GM19238 (cell line): ENCODE measurements around the gene ASAP2.

Experiments used
- DNase-seq: peaks from one replicate; pipeline ENCODE4 v3.0.0; 2011; ENCODE audit warnings: low spot score; ENCODE audit not compliant: insufficient read length

The ASAP2 gene

DNA sequence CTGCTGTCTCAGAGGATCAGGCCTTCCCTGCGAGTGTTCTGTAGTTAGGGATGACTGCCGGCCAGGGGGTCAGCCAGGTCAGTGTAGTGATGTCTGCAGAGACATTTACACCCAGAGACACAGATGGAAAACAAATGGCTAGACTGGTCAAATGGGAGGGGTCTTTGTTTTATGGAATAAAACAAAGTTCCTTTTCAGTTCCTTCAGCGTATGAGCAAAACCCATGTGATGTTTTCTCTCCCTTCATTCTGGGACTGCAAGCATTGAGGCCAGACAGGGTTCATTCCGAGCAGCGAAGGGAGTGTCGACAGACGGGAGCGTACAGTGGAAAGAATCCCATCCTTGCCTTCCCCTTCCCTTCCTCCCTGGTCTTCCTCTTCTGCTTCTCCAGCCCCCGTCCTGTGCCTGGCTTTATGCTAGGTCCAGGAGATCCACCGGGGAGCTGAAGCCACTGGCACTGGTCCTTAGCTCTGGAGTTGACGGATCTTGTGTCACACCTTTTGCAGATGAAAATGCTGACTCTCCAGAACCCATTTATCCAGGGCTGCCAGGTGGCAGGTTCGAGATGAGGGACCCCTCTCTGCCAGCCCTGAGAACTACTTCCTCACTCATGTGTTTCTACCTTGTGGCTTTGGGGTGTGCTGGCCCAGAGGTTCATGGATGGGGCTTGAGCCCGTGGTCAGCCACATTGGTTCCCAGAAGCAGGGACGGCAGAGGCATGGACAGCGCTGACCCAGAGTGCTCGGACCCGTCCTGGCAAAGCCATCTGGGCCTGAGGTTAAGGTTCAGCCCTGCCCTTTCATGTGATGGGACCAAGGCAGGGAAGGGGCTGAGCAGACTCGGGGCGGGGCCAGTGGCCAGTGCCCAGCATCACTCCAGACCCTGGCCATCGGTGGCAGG is 192.5 kb downstream of the ASAP2 start:
- no peak for DNase-seq

DNA sequence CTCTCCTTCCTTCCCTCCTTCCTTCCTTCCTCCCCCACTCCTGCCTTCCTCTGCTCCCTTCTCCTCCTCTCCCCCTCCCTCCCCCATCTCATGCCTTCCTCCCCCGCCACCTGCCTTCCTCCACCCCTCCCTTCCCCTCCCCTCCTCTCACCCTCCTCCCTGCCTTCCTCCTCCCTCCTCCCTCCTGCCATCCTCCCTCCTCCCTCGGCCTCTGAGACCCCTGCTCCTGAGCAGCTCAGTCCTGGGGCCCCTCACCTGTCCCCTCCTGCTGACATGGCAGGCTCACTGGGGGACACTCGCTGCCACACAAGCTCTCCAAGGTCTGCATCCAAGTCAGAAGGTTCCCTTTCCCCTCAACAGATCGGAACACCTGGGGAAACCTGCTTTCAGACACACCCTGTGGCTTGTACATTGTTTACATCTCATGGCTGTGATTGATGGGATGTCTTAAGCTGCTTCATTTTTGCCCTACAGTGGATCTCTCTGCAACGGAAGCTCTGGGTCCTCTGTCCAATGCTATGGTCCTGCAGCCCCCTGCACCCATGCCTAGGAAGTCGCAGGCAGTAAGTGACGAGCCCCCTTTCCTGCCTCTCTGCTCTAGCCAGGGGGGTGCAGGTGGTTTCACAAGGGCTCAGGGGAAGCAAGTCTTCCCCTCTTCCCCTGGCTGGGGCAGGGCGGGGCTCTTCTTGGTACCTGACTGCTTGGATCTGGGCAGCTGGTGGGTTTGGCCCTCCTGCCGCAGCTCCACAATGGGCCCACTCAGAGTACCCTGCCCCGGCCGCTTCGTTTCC is 193.9 kb downstream of the ASAP2 start:
- DNase-seq, result no peak

DNA sequence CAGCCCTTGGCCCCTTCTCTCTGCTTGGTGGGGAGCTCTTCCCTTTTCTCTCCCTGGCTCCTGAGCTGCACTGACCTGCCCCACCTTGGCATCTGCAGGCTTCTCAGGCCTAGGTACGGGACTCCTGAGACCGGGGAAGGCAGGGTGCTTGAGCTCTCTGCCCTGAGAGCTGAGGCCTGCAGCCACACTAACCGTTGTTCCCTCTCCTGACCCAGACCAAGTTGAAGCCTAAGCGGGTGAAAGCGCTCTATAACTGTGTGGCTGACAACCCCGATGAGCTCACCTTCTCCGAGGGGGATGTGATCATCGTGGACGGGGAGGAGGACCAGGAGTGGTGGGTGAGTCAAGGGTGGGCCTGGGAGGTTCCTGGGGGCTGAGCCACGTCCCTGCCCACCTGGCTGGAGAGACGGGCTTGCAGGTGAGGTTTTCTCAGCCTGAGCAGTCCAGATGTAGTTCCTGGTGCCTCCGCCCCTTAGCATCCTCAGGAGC is 194.5 kb downstream of the ASAP2 start:
- DNase-seq, result no peak

DNA sequence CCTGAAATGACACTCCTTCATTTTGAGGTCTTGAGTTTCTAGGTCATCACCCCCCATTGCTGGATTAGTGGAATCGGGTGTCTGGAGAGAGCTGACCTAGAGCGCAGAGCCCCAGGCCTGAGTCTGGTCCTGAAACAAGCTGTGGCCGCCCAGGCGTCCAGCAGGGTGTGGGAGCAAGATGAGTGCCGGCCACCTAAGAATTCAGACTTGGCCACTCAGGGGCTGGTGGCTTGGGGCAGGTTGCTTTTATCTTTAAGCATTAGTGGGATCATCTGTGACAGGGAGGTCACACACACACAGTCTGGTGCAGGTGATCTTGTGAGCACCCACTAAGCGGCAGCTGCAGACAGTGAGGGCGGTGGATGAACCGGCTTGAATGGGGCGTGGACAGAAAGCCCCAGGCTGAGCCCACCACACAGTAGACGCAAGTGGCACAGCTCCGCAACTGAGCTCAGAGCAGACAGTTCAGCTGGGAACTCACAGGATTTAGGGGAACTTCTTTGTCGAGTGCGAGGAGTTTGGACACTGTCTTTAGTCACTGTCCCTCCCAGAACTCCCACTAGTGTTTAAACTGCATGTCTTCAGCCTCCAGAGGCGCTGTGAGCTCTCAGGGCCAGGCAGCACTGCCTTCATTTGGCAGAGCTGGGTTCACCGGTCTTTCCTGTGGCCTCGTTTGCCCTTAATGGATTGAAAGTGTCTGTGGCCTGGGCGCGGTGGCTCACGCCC is 195.2 kb downstream of the ASAP2 start:
- DNase-seq, result no peak

DNA sequence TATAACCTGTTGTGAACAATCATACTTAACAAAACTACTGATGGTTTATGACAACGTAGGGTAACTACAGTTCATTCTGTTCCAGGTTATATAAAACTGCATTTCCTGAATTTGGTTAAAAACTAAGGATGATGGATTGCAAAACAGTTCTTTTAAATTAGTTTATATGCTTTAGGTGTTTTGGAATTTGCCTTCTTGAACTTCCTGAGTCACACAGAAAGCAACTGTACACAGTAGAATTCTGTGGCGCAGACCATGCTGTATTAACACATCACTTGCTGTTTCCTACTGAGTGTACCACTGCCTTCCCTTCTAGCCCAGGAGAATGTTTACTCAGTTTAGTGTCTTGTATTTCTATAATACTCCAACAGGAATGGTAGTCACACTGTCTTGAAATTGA is 197.3 kb downstream of the ASAP2 start:
- no peak for DNase-seq

DNA sequence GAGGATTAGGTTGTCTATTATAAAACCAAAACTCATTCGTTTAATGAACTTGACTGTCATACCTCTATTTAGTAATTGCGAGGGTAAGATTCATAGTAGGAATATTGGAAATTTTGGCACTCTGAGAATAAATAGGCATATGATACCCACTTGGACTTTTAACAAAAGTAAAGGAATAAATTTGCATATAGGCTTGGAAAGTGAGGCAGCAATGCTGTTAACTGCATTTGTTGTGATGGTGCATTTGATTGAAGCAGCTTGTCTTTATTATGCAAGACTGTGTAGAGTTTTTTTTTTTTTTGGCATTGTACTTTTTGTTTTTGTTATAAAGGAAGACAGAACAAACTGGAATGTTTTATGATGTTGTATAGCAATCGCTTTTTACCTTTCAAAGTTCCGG is 197.8 kb downstream of the ASAP2 start:
- DNase-seq, result no peak

DNA sequence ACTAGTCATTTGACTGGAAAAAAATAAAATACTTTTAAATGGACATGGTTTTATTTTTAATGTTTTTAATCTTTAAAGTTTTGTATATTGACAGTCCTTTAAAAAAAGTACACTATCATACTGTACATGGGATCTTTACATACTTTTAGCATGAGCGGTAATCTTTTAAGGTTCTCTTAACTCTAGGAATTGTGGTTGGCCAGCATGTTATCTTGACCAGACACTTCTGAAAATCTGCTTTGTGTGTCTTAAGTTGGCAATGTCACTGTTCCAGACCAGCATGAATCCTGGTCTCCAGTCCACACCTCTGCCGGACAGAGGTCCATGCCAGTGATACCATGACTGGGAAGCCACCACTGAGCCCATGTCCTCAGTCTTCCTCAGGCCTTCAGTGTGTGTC is 199.0 kb downstream of the ASAP2 start:
- no peak for DNase-seq

DNA sequence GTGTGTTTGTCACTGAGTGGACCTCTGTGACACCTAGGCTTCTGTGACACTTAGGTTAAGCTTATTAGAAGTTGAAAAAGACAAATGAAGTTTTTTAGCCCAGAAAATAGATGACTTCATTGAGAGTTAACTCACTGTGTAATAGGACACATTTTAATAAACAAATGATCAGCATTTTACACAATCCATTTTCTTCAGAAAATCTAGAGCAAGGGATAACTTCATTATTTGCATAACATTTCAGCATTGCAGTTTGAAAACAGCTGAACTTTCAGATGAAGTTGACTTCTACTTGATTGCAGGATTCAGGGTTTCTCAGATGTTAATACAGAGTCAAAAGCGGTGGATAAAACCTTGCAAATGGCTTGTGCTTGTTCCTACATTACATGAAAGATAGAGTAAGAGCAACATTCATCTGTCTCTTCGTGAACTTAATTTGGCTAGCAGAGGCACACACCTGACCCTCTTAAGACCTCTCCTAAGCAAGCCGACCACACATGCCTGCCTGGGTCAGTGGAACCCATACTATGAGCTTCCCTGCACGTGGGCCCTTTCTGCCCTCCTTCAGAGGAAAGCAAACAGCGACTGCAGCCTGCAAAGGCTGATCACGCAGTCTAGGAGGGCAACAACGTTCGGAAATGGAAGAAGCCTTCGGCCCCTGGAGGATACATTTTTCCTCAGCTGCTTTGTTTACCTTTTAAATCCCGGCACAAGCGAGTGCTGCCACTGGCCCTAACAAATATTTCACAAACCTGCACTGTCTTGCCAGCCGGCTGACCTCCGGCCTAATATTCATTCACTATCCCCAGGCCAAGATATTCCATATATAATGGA is 200.1 kb downstream of the ASAP2 start:
- no peak for DNase-seq

DNA sequence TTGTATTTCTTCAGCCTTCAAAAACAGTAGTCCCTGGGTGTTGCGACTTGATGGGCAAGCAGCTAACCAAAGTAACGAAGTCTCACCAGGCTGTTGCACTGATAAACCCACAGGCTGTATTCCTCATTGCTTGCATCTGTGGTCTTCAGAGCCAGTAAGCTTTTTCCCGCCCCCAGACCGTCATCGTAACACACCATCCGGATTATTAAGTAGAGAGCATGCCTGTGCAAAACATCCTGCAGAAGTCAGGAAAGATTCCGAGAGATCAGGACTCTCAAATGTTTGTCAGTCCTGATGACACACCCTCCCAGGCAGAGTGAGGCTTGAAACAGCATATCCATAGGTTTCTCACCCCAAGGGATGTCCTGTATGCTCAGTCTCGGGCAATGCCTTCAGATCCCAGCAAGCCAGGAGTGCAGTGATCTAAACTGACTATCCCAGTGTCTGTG is 200.8 kb downstream of the ASAP2 start:
- no peak for DNase-seq

DNA sequence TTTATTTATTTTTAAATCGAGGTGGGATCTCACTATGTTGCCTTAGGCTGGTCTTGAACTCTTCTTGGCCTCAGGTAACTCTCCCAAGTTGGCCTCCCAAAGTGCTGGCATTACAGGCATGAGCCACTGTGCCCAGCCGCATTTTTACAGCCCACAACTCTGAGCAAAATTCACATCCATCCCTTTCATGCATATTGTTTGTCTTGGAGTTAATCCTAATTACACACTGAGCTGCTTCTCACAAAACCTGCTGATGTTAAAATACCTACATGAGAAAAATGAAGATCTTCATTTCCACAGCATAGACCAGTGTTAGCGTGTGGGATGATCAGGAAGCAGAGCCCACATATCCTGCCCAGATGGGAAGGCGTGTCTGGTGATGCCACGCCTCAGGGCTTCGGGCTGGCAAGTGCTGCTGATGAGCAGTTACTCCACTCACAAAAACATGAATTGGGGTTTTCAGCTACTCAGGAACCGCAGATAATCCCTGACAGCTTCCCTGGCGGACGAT is 202.1 kb downstream of the ASAP2 start:
- no peak for DNase-seq

DNA sequence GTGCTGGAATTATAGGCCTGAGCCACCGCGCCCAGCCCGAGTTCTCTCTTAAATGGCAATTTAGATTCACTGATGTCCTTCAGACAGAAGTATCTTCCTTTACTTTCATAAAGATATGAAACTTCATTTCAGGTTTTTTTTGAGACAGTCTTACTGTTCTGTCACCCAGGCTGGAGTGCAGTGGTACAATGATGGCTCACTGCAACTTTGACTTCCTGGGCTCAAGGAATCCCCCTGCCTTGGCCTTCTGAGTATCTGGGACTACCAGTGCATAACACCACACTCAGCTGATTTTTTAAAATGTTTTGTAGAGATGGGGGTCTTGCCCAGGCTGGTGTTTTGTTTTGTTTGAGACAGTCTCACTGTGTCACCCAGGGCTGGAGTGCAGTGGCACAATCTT is 203.5 kb downstream of the ASAP2 start:
- DNase-seq, result no peak

DNA sequence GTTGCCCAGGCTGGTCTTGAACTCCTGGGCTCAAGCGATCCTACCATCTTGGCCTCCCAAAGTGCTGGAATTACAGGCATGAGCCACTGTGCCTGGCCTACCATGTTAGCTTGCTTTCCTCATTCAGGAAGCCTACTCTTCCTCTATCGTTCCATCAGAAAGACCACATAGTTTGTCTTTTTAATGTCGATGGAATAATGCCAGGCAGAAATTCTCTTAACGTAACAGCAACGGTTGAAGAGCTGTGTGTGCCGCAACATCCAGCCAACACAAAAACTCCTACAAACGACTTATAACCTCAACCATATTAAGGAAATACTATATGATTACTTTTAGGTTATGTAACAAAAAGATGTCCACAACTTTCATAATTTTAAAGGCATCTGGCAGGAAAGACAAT is 206.2 kb downstream of the ASAP2 start:
- no peak for DNase-seq

DNA sequence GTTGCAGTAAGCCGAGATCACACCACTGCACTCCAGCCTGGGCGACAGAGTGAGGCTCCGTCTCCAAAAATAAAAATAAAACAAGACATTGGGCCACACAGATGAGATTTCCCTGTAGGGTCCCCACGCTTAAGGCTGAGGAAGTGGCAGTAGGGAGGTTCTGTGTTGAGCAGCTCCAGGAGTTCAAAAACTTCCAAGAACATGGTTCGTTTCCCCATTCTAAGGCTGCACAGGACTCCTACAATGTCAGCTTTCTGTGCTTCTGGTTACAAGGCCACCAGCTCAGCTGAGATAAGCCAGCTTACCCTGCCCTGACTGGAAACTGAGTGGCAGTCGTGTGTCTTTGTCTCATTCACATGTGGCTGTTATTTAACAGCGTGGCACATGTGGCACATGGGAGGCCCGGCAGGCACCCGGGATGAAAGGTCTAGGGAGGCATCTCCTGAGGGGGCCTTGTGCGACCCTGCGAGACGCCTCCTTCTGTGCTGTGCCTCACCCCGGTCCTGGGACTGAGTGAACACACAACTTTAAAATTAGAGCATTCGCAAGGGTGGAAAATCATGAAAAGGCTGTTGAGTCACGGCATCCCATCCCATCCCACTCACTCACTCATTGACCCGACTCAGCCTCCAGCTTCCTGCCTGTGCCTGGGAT is 209.0 kb downstream of the ASAP2 start:
- no peak for DNase-seq

DNA sequence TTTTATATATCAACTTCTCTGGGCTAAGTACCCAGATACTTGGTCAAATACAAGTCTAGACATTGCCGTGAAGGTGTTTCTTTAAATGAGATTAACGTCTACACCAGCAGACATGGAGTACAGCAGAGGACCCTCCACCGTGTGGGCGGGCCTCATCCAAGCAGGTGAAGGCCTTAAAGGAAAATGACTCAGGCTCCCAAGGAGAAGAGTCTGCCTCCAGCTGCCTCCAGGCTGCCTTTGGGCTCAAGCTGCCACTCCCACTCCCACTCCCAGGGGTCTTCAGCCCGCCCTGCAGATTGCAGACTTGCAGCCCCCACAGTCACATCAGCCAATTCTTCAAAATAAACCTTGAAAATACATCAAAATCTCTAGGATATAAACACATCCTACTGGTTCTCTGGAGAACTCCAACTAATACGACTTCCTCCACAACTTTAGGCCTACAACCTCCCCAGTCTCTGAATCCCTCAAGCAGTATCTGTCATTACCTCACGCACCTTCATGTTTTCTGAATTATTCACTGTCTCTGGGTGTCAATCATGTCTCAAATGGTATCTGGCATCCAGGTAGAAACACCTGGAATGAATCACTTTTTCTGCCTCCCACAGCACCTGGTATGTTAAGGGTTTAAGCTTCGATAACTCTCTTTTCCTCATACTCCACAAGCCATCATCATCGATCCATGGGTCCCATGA is 209.8 kb downstream of the ASAP2 start:
- no peak for DNase-seq

DNA sequence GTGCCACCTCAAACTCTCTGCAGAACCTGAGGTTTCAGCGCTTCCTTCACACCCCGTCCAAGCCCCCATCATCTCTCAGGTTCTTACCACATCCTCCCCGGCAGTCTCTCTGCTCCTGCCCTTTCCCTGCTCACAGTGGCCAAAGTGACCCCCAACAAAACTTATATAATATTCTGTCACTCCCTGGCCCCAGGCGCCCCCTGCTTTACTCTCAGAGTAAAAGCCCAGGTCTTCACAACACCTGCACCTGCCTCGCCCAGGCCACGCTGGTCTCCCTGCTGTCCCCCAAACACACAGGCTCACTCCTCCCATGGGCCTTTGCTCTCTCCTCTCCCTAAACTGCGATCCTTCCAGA is 210.3 kb downstream of the ASAP2 start:
- no peak for DNase-seq

DNA sequence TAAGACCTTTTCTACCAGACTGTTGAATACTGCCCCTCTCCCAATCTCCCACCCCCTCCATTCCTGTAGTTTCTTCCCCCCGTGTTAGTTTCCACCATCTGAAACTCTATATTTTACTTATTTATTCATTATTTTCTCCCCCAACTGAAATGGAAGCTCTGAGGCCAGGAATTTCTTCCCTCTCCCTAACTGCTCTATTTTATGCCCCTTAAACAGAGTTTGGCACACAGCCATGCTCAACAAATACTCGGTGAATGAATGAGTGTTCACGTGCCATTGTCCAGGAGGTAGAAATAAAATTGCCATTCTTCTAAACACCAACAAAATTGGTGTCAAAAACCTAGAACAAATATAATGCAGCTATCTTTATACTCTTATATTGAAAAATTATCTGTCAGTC is 211.1 kb downstream of the ASAP2 start:
- DNase-seq, result no peak

DNA sequence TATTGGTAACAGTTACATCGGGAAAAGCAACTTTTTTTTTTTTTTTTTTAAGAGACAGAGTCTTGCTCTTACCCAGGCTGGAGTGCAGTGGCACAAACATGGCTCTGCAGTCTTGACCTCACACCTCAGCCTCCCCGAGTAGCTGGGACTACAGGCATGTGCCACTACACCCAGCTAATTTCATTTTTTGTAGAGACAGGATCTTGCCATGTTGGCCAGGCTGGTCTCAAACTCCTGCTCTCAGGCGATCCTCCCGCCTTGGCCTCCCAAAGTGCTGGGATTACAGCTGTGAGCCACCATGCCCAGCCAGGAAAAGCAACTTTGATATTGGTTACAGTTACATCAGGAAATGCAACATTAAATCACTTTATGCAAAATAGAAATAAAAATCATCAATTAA is 212.1 kb downstream of the ASAP2 start:
- DNase-seq, result no peak

DNA sequence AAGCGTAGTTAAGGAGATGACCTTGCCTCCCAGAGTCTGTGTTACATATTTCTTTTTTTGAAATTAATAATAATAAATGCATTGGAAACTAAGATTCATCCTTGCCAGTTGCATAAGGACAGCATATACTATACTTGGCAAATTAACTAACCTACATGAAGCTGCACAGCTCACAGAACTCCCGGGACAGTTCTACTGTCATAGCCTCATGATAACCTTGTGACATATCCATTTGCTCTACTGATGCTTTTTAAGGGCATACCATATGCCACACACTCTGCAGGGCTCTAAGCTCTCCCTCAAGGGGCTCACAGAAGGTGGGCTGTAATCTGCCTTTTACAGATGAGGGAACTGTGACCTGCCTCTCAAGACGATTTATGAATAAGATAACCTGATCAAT is 212.9 kb downstream of the ASAP2 start:
- DNase-seq, result no peak

DNA sequence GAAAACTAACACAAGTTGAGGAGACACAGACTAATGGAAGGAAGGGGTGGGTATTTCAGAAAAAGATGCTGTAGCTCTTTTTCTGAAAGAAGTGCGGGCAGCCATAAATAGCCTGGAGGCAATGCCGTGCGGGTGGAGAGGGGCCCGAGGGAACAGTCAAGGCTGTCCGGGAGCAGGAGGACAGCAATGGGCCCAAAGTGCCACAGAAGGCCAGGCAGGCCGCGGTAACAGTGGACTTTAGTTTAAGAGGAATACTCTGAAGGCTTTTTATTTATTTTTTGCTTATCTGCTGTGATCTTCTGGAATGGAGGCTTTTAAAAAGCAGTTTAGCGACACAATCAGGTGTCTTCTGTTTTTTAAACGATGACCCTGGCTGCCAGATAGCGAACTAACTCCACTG is 213.9 kb downstream of the ASAP2 start:
- no peak for DNase-seq
